Breast epithelium (tissue), 4 donors: ENCODE data around the gene NEDD1. TPM values are rescaled to one million over a fixed set of nuclear protein-coding genes. Genes with fewer than 3 reads are reported as not detected.

ENCODE experiments used
- DNase-seq, 2 donors: peaks; one replicate each; pipeline ENCODE4 v3.0.0-alpha.2; 2019; ENCODE audit warnings: low spot score in 2 of 2
- H3K27ac ChIP-seq, 2 donors: fragments of 200-600 bp; sonication (generic) in 1 of 2; one replicate each; pipeline ENCODE4 v1.5.1; 2016 to 2019; ENCODE audit warnings: mild to moderate bottlenecking in 1 of 2
- H3K27me3 ChIP-seq, 2 donors: fragments of 200-600 bp; sonication (generic) in 1 of 2; one replicate each; pipeline versions ENCODE4 v1.5.1 to v1.6.0; 2017 to 2019; ENCODE audit warnings: control low read depth in 1 of 2, mild to moderate bottlenecking in 1 of 2
- H3K36me3 ChIP-seq: fragments of 200-600 bp; one replicate; pipeline ENCODE4 v1.5.1; 2019
- H3K4me1 ChIP-seq, 2 donors: fragments of 200-600 bp; sonication (generic); one replicate each; pipeline ENCODE4 v1.5.1; 2016 to 2019; ENCODE audit warnings: control low read depth in 1 of 2
- H3K4me3 ChIP-seq, 3 donors: fragments of 200-600 bp; sonication (generic); 1 replicate in 2 of 3; 2 replicates in 1 of 3; pipeline ENCODE4 v1.5.1; 2016 to 2019; ENCODE audit warnings: mild to moderate bottlenecking in 3 of 3, moderate library complexity in 2 of 3
- H3K9me3 ChIP-seq, 2 donors: fragments of 200-600 bp; sonication (generic) in 1 of 2; one replicate each; pipeline ENCODE4 v1.5.1; 2016 to 2019; ENCODE audit warnings: control low read depth in 1 of 2
- CTCF ChIP-seq, 3 donors: fragments of 450-650 bp; IDR thresholded peaks; one replicate each; pipeline ENCODE4 v1.5.1; 2016 to 2017; ENCODE audit warnings: antibody characterized with exemption in 3 of 3, mild to moderate bottlenecking in 3 of 3, moderate library complexity in 3 of 3
- POLR2A ChIP-seq: fragments of 450-650 bp; IDR thresholded peaks from one replicate; pipeline ENCODE4 v1.6.1; 2016; ENCODE audit warnings: antibody characterized with exemption, mild to moderate bottlenecking, moderate library complexity
- POLR2AphosphoS5 ChIP-seq, 3 donors: sonication (generic); formaldehyde crosslinking; IDR thresholded peaks; one replicate each; pipeline ENCODE4 v1.6.1; 2017; ENCODE audit warnings: antibody characterized with exemption in 3 of 3
- intact Hi-C: fragments of 100-400 bp; cut with DNase I; formaldehyde crosslinking; loops from one replicate; pipeline ENCODE4 v1.15.1; 2023; ENCODE audit warnings: low total_unique reads
- total RNA-seq, 3 donors: library from RNA; depleted of rRNA; stranded (reverse); fragments of >200 nt; gene quantifications; one replicate each; pipeline ENCODE4 v1.1.0, GENCODE V29; 2016

The NEDD1 gene
- total RNA-seq, 3 donors from 2014 or later = 11.5 to 26.8 (median 19.0) TPM

GRCh38 chr12:96997797-96998484, 90.9 kb downstream of the NEDD1 start:
- intact Hi-C loops = no loop called here
- Histone ChIP-seq H3K36me3 (no peaks in the 10 kb centered on the region), H3K27me3 (no peaks in the 10 kb centered on the region), H3K4me3 (no peak overlapping the region), H3K9me3 (no peaks in the 10 kb centered on the region), H3K27ac (no peak overlapping the region), H3K4me1 (no peaks in the 10 kb centered on the region)
- no peak for DNase-seq
- no peak for TF ChIP-seq POLR2AphosphoS5 (IDR thresholded peaks at IDR 0.05)
- no peak for TF ChIP-seq CTCF (IDR thresholded peaks at IDR 0.05)
- no peak for TF ChIP-seq POLR2A

- Histone ChIP-seq H3K4me3 (no peak overlapping the region), H3K4me1 (no peaks in the 10 kb centered on the region), H3K27me3 (no peaks in the 10 kb centered on the region), H3K36me3 (no peaks in the 10 kb centered on the region), H3K9me3 (no peaks in the 10 kb centered on the region), H3K27ac (no peak overlapping the region)
- TF ChIP-seq CTCF (IDR thresholded peaks at IDR 0.05) (no peak), POLR2A (no peak), POLR2AphosphoS5 (IDR thresholded peaks at IDR 0.05) (no peak)
- intact Hi-C loops = no loop called here
- DNase-seq = no peak
Observed at GRCh38 chr12:97003276-97003675, 96.2 kb downstream of the NEDD1 start.
